Measurements from ENCODE around the gene CHST11.

The CHST11 gene

DNA sequence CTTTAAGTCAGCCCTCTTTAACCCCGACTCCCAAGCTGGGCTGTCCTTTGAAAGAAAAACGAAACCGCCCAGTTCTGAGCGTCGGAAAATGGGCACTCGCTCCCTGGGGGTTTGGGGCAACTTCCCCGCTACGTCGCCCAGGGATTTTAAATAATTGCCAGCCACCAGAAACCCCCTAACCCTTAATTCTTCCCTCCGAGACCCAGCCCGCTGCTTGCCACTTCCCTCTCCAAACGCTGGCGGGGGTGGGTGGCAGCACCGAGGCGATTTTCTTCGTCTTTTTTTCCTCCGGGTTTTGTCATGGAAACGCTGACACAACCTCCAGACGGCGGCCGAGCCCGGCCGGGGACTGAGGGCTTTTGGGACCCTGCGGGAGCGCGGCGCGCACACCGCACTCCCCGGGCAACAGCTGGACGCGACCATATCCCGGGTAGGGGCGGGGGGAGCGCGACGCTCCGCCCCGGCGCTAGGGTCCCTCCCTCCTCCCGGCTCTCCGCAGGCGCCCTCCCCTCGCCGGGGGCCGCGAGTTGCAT lies at the start of gene CHST11:
Gene CHST11, plus strand, starts transcription at position 532 of the 533 bp plus-strand sequence.
- no peak for DNase-seq (ENCODE audit: low spot score)

GRCh38 chr12:104407438-104407837 lies 49.3 kb upstream of the CHST11 start:
- no peak for DNase-seq (ENCODE audit: low spot score)

- DNase-seq (ENCODE audit: low spot score), result no peak
Measured at GRCh38 chr12:104407922-104408321, 48.8 kb upstream of the CHST11 start.

- DNase-seq (ENCODE audit: low spot score), result no peak
Measured at GRCh38 chr12:104410326-104410725, 46.4 kb upstream of the CHST11 start.

DNA sequence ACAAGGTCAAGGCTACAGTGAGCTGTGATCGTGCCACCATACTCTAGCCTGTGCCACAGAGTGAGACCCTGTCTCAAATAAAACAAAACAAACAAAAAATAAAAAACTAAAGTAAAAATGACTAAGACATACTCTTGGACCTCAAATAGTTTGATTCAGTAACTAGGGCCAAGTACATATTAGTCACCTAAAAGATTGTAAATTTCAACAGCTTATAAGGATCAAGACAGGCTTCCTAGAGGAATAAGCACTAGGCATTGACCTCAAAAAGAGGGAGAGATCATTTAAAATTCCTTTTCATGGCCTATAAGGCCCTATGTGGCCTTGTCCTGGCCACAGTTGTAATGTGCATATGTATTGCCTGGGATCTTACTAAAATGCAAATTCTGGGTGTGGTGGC lies 46.0 kb upstream of the CHST11 start:
- no peak for DNase-seq (ENCODE audit: low spot score)

GRCh38 chr12:104411826-104412641 lies 44.7 kb upstream of the CHST11 start:
- DNase-seq (ENCODE audit: low spot score), result peak; percentile 2

DNA sequence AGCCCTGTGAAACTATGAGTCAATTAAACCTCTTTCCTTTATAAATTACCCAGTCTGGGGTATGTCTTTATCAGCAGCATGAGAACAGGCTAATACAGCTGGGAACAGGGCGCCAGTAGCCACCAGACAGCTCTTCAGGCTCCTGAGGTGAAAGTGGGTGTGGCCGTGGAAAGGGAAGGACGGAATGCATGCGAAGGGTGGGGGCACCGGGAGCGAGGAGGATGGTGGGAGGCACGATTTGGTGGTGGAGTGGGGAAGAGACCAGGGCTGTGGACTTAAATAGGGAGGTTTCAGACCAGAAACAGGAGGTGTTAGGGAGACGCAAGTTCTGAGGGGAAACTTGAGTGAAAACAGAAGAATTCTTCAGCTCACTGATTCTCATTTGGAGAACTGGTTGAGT lies 44.1 kb upstream of the CHST11 start:
- DNase-seq (ENCODE audit: low spot score), result no peak

DNA sequence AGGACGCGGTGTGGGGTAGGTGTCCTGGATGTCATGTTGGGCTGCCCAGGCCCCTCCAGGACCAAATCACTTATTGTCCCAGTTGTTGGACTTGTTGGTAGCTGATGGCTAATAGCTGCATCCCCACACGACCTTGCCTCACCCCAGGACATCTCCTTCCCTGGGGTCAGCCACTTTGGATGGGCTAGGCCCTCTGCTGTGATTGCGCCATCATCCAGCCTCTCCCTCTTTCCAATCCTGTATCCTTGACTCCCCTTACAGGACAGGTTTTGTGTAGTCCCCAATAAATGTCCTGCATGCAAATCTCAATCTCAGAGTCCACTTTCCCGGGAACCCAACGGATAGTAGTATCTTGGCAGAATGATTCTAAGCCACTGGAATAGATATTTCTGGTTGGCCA lies 43.4 kb upstream of the CHST11 start:
- no peak for DNase-seq (ENCODE audit: low spot score)

DNA sequence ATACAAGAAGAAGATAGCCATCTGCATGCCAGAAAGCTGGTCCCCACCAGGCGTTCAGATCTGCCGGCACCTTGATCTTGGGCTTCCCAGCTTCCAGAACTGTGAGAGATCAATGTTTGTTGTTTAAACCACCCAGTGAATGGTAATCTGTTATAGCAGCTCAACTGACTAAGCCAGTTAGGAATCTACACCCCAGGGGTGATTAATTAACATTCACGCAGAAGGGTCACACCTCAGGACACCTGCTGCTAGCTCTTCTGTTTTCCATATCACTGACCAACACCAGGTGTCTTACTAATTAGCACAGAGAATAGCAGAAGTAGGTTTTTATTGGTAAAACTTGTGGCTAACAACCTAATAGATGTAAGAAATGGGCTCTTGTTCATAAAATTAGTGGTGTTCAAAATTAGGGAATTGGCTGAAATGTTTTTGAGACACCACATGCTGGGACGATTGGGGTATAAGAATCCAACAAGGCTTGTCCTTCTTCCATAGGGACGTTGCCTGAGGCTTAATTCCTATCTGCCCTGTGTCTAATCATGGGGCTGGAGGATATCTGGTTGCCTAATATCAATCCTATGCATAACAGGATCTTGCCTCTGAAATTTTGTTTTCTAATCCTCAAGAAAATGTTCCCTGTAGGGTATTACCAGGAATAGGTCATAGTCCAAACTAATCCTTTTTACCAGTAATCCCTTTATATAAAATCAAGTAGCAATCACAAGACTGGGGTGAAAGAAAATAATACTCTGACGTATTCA lies 42.0 kb upstream of the CHST11 start:
- DNase-seq (ENCODE audit: low spot score), result no peak

GRCh38 chr12:104415342-104415980 lies 41.3 kb upstream of the CHST11 start:
- no peak for DNase-seq (ENCODE audit: low spot score)

- no peak for DNase-seq (ENCODE audit: low spot score)
Measured at GRCh38 chr12:104416136-104416535, 40.6 kb upstream of the CHST11 start.

- DNase-seq (ENCODE audit: low spot score), result no peak
Measured at GRCh38 chr12:104416585-104416984, 40.2 kb upstream of the CHST11 start.

DNA sequence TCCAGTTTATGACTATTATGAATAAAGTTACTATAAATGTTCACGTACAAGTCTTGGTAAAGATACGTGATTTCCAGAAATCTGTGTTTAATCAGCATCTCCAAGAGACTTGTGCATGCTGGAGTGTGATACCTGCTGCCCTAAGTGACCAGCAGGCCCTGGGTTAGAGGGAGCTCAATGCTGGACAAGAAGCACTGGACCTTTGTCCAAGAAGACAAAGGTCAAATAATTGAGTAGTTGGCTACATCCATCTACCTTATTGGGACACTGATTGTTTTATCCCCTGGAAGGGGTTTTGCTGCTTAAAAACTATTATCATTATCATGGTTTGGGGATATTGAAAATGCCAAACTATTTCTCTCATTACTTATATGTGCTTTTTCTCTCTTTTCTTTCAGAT lies 37.0 kb upstream of the CHST11 start:
- DNase-seq (ENCODE audit: low spot score), result no peak

- DNase-seq (ENCODE audit: low spot score), result no peak
Measured at GRCh38 chr12:104420868-104421267, 35.9 kb upstream of the CHST11 start.

DNA sequence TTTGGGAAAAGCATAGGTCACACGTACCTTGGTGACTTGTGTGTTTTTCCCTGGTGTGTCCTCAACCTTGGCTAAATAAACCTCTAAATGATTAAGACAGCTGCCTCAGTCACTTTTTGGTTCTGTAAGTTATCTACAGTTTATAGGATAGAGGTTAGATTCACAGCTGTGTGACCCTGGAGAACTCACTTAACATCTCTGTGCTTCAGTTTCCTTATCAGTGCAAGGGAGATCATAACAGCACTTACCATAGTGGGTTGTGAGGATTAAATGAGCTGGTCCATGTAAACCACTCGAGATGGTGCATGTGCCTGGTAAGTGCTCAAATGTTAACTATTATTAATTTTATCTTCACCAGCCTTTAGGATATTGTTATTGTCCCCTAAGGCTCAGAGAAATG lies 35.4 kb upstream of the CHST11 start:
- DNase-seq (ENCODE audit: low spot score), result no peak

GRCh38 chr12:104422441-104422840 lies 34.3 kb upstream of the CHST11 start:
- DNase-seq (ENCODE audit: low spot score), result no peak

GRCh38 chr12:104423273-104423672 lies 33.5 kb upstream of the CHST11 start:
- no peak for DNase-seq (ENCODE audit: low spot score)

- no peak for DNase-seq (ENCODE audit: low spot score)
Measured at GRCh38 chr12:104423809-104424208, 32.9 kb upstream of the CHST11 start.

- no peak for DNase-seq (ENCODE audit: low spot score)
Measured at GRCh38 chr12:104424955-104425354, 31.8 kb upstream of the CHST11 start.

DNA sequence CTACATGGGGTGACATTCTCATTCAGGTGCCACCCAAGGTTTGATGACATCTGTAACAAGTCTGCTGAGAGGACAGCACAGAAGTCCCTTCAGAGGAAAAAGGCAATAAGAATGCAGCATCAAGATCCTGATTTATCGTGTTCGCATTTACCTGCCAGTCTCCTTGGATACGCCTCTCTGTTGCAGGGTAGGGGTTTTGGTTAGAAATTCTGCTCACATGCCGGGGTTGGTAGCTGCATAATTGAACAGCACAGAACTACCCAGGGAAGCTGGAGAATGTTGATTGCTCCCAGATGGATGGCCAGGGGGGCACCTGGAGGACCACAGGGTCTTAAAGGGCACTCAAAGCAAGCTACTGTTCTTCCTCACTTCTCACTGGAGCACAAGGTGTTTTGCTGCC lies 31.1 kb upstream of the CHST11 start:
- no peak for DNase-seq (ENCODE audit: low spot score)

GRCh38 chr12:104426926-104427546 lies 29.7 kb upstream of the CHST11 start:
- peak; percentile 3 for DNase-seq (ENCODE audit: low spot score)

DNA sequence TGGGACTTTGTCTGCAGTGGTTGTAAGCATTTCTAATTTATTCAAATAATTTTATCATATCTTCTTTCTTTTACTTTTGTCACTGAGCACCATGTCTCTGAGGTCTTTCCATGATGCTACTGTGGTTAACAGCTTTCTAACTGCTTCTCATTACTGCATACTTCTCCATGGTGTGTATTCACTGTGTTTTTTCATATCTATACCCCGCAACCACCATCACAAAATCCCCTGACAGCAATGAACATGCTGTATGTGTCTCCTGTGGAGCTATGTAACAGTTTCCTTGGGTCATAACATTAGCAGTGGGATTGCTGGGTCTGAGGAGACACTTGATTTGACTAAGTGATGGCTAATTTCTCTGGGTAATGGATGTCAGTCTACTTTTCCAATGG lies 29.2 kb upstream of the CHST11 start:
- no peak for DNase-seq (ENCODE audit: low spot score)
